ENCODE results near the gene MFAP1.

Gene MFAP1

GRCh38 chr15:43763819-43764446, 60.6 kb downstream of the MFAP1 start:
- peak overlapping the region; percentile 30 for H3K27ac Mint-ChIP-seq (ENCODE audit: low read depth)
- no peaks in the 10 kb centered on the region for H3K27me3 Mint-ChIP-seq
- H3K4me1 Mint-ChIP-seq = peaks cover 9% of the 10 kb centered on the region
- ATAC-seq (replicated peaks; ENCODE audit: extremely low read depth, poor library complexity, severe bottlenecking) (no peak), DNase-seq (ENCODE audit: low spot score in 2 of 2) (no peak)
- peaks cover 86% of the 10 kb centered on the region for H3K36me3 Mint-ChIP-seq (ENCODE audit: insufficient read depth)
- H3K9me3 Mint-ChIP-seq = no peaks in the 10 kb centered on the region
- H3K4me3 Mint-ChIP-seq = no peak overlapping the region

- H3K27me3 Mint-ChIP-seq = no peaks in the 10 kb centered on the region
- no peak for ATAC-seq (replicated peaks; ENCODE audit: extremely low read depth, poor library complexity, severe bottlenecking)
- peaks cover 84% of the 10 kb centered on the region for H3K36me3 Mint-ChIP-seq (ENCODE audit: insufficient read depth)
- H3K4me3 Mint-ChIP-seq = no peak overlapping the region
- no peaks in the 10 kb centered on the region for H3K9me3 Mint-ChIP-seq
- DNase-seq (ENCODE audit: low spot score in 2 of 2) = no peak
- no peak overlapping the region for H3K27ac Mint-ChIP-seq (ENCODE audit: low read depth)
- peaks cover 9% of the 10 kb centered on the region for H3K4me1 Mint-ChIP-seq
These were observed 61.7 kb downstream of the MFAP1 start for GRCh38 chr15:43762824-43763223.

Data from central memory CD8-positive, alpha-beta T cell (primary cell).